T-helper 1 cell treated with Interleukin-12 subunit alpha and Interleukin-12 subunit beta and Interleukin-4 antibody, amounts not matched to agents 30 ng/mL and 1 ng/mL, for 36 hours (primary cell): Measurements from ENCODE around the gene MRPL34. TPM values are rescaled to one million over a fixed set of nuclear protein-coding genes. Genes with fewer than 3 reads are reported as not detected.
"Not testable (repeated sequence)": the region's sequence is repeated elsewhere in the genome, so short reads cannot be mapped to it uniquely, and the experiment has no call there.

Source experiments
- intact Hi-C: fragments of 100-400 bp; cut with micrococcal nuclease; formaldehyde crosslinking; loops from one replicate; pipeline ENCODE4 v1.15.1; 2024
- total RNA-seq: library from RNA; stranded (reverse); gene quantifications from 2 replicates; pipeline ENCODE4 v1.2.3, GENCODE V29; 2022

MRPL34 gene
- total RNA-seq, result 81.3 and 84.7 TPM in 2 replicates

DNA sequence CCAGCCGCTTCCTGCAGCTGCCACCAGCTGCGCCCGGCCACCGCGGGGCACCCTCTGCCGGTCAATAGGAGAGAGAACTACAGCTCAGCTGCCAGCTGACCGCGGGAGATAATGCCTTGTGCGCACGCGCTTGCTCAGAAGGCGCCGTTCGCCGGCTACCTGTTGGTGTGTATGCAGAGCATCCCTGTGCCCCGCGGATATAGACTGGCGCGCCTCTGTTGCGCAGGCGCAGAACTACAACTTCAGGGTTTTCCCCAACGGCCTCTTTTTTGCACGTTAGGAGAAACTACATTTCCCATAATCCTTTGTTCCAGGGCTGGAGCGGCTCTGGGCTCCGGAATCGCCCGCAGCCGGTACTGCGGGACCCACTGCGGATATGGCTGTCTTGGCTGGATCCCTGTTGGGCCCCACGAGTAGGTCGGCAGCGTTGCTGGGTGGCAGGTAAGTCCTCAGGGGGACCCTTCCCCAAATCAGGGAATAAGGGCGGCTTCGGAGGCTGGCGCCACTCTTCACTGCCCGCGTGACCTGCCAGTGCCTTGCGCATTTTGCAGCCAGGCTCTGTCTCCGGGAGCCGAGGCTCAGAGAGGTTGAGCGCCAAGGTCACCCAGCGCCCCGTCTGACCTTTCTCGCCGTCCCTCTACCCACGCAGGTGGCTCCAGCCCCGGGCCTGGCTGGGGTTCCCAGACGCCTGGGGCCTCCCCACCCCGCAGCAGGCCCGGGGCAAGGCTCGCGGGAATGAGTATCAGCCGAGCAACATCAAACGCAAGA lies at the start of gene MRPL34:
MRPL34 (plus strand) TSS at position 356 of the 768 bp plus-strand sequence; CDS start at position 377, 21 bp downstream.
- intact Hi-C loops, result loop anchor here (1.0 to 5.0 kb wide), 6 partner anchors 38 to 1217 kb away; partner anchors contain the start of genes BABAM1, ELL, OCEL1 and PGLS

- intact Hi-C loops, result no loop called here
Observed at GRCh38 chr19:17256130-17256529, 49.5 kb upstream of the MRPL34 start.

- intact Hi-C loops, result no loop called here
Observed at GRCh38 chr19:17259118-17259780, 46.4 kb upstream of the MRPL34 start.

DNA sequence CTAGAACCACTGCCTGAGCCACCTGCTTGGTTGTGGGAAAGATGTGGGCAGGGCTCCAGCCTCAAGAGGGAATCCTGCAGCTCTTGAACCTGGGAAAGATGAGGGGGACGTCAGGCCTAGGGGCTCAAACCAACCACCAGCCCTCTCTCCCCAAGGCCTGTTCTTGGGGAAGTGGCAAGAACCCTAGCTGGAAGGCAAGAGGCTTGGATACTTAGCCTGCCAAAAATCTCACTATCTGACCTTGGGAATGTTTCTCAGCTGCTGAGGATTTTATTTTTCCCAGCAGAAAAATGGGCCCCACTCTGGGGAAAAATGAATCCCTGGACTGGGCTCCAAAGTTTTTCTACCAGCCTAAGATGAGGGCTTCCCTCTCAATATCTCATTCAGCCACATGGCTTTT lies 45.7 kb upstream of the MRPL34 start:
- intact Hi-C loops, result loop anchor here (2.0 kb wide), 1 partner anchor 25 kb away; no protein-coding TSS in a partner anchor

- intact Hi-C loops, result loop anchor here (1.0 to 2.0 kb wide), 4 partner anchors 21 to 205 kb away; no protein-coding TSS in a partner anchor
Observed at GRCh38 chr19:17260842-17261325, 44.8 kb upstream of the MRPL34 start.

GRCh38 chr19:17262557-17262956 lies 43.1 kb upstream of the MRPL34 start:
- intact Hi-C loops, result no loop called here

GRCh38 chr19:17263712-17264640 lies 41.7 kb upstream of the MRPL34 start:
- intact Hi-C loops, result no loop called here

DNA sequence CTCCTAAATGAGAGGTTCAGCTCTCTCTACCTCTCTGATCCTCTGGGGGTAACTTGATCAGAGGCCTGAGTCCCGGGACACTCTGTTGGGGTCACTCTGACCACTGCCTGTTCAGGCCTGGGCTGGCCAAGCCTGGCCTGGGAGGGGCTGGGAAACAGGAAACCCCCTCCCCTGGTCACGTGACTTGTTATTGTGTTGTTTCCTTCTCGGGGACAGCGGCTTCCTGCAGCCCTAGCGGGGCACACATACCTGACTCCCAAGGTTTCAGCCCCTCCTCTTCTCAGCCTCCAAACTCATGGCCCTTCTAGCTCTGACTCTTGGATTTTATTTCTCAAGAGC lies 41.1 kb upstream of the MRPL34 start, which contains the start of gene USHBP1:
USHBP1 (minus strand) TSS at position 105 of the 339 bp plus-strand sequence. CDS start 446 bp downstream, outside the sequence.
- intact Hi-C loops, result no loop called here

DNA sequence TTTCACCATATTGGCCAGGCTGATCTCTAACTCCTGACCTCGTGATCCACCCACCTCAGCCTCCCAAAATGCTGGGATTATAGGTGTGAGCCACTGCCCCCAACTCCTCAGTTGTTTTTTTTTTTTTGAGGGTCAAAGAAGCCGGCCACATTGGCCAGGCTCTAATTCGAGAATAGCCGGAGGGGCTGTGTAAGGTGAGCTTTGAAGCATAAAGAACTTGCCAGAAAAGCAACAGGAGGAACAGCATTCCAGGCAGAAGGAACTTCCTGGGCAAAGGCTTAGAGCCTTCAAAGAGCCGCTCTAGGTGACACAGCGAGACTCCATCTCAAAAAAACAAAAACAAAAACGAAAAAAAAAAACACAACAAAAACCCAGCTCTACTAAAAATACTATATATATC lies 39.6 kb upstream of the MRPL34 start:
- intact Hi-C loops, result loop anchor here (5.0 kb wide), 1 partner anchor 264 kb away; no protein-coding TSS in a partner anchor

DNA sequence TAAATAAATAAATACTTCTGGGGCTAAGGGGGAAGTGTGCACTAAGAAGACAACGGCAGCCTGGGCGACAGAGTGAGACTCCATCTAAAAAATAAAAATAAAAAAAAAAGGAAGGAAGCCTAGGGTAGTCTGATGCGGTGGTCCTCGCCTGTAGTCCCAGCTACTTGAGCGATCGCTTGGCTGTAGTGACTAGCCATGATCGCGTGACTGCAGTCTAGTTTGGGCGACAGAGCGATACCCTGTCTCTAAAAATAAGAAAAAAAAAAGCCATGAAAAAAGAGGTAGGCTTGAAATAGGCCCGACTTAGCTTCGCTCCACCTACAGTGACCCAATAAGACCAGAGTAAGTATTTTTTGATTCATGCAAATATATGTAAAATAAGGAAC lies 39.1 kb upstream of the MRPL34 start:
- intact Hi-C loops, result loop anchor here (5.0 kb wide), 1 partner anchor 264 kb away; no protein-coding TSS in a partner anchor

DNA sequence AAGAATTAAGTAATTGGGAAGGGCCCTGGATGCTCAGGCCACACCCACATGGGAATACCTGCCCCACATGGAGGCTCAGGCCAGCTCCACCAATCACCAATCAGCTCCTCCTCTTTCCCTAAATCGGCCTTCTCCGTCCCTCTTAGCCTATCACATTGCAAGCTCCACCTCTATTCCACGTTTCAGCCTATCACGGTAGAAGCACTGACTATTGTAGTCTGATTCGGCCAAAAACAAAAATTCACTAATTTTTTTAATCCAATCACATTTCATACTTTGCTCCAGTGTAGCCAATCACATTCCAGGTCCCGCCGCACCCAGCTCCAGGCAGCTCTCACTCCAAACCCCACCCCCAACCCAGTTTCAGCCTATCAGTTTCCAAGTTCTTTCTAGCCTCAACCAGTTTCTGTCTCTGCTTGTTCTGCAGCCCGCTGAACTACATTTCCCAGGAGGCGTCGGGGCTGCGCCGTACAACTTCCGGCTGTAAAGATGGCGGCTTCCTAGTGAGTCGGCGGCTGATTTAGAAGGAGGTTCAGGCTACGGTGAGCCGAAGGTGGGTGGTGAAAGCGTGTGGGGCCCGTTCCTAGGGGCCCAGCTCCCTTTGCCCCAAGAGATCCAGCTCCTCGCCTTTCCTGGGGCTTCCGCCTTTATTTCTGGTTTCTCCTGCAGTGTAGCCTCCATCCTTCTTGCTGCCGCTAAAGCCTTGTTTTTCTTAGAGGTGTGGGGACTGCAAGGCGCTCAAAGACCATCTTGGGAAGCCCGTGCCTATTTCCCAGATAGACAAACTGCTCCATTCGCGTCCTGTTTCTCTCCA lies 38.5 kb upstream of the MRPL34 start, which contains the start of gene BABAM1:
BABAM1 (plus strand) TSS at position 469 of the 814 bp plus-strand sequence. CDS start 1,364 bp downstream, outside the sequence.
- intact Hi-C loops, result loop anchor here (1.0 to 5.0 kb wide), 13 partner anchors 15 to 695 kb away; partner anchors contain the start of genes DDA1, GTPBP3, HAUS8 and MRPL34

DNA sequence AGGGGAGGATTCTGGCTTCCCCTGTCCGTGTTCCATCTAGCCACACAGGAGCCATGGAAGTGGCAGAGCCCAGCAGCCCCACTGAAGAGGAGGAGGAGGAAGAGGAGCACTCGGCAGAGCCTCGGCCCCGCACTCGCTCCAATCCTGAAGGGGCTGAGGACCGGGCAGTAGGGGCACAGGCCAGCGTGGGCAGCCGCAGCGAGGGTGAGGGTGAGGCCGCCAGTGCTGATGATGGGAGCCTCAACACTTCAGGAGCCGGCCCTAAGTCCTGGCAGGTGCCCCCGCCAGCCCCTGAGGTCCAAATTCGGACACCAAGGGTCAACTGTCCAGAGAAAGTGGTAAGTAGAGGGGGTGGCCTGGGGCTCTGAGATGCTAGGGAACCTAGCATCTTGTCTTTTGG lies 36.9 kb upstream of the MRPL34 start:
- intact Hi-C loops, result loop anchor here (5.0 kb wide), 1 partner anchor 266 kb away; no protein-coding TSS in a partner anchor

DNA sequence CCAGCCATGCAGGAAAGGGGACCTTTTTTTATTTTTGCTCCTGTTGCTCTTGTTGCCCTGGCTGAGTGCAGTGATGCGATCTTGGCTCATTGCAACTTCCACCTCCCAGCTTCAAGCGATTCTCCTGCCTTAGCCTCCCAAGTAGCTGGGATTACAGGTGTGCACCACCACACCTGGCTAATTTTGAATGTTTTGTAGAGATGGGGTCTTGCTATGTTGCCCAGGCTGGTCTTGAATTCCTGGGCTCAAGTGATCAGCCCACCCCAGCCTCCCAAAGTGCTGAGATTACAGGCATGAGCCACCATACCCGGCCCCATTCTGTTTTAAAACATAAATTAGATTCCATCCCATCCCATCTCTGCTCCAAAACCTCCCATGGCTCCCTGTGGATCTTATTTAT lies 30.8 kb upstream of the MRPL34 start:
- intact Hi-C loops, result not testable (repeated sequence)

GRCh38 chr19:17275441-17276175 lies 30.1 kb upstream of the MRPL34 start:
- intact Hi-C loops, result no loop called here

DNA sequence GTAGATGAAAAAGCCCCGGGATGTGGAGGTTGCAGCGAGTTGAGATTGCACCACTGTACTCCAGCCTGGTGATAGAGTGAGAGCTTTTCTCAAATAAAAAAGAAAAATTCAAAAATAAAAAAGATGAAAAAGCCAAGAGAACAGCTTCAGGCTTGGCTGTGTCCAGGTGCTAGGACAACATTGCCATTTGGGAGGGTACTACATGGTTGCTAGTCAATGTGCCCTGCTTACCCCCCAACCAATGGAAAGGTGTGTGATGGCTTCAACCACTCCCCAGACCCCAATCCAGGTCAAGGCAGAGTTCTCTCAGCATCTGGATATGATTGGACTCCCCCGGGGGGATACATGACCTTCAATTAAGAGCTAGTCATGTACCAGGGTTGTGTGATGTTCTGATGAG lies 26.2 kb upstream of the MRPL34 start:
- intact Hi-C loops, result no loop called here

GRCh38 chr19:17281391-17282304 lies 24.0 kb upstream of the MRPL34 start, which contains the start of gene ANKLE1:
ANKLE1 (plus strand) TSS chr19:17281901; CDS start chr19:17281921, 20 bp downstream.
- intact Hi-C loops, result loop anchor here (1.0 to 2.0 kb wide), 5 partner anchors 14 to 511 kb away; partner anchors contain the start of gene BABAM1

DNA sequence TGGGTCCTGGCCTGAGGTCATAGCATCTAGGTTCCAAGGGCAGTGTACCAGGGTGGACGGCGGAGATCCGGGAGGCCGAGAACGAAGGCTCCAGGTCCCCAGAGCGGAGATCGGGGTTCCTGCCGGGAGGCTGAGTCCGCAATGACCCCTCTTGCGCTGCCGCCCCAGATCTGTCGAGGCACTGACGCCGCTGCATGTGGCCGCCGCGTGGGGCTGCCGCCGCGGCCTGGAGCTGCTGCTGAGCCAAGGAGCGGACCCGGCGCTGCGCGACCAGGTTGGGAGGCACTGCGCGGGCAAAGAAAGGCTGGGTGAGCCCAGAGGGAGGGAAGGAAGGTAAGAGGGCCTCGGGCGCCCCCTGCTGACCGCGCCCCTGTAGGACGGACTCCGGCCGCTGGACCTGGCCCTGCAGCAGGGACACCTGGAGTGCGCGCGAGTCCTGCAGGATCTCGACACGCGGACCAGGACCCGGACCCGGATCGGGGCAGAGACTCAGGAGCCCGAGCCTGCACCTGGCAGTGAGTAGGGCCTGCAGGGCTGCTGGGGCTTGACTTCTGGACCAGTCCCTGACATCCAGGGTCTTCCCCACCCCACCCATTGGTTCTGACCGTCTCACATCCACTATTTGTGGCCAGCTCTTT lies 23.1 kb upstream of the MRPL34 start:
- intact Hi-C loops, result loop anchor here (1.0 to 2.0 kb wide), 5 partner anchors 15 to 512 kb away; partner anchors contain the start of gene BABAM1
